ENCODE results near the gene PIK3C2G.

PIK3C2G gene

DNA sequence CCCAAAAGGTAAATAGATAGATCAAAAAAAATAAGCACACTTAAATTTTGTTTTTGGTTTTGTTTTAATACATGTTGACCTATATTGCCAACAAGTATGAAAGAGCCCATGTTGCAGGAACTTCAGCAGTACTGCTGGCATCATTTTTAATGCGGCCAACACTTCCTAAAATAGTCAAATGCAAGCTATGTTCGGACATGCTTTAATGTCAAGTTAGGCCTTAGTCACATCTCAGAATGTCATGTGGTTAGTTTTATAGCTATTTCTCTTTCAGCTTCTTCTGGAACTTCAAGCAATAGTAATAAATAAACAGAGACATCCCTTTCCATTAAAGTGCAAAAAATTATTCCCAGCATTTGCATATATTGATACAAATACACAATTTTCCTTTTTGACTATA is 153.4 kb downstream of the PIK3C2G start:
- Histone ChIP-seq H3K9me3 (ENCODE audit: severe bottlenecking) (no peaks in the 10 kb centered on the region), H3K27me3 (ENCODE audit: insufficient read depth, poor library complexity, severe bottlenecking) (no peaks in the 10 kb centered on the region), H3K27ac (ENCODE audit: poor library complexity, severe bottlenecking) (no peak overlapping the region), H3K4me3 (ENCODE audit: severe bottlenecking) (no peak overlapping the region), H3K36me3 (ENCODE audit: low read depth) (no peaks in the 10 kb centered on the region), H3K4me1 (ENCODE audit: insufficient read depth, poor library complexity, severe bottlenecking) (no peaks in the 10 kb centered on the region)
- TF ChIP-seq, protein P1, sequence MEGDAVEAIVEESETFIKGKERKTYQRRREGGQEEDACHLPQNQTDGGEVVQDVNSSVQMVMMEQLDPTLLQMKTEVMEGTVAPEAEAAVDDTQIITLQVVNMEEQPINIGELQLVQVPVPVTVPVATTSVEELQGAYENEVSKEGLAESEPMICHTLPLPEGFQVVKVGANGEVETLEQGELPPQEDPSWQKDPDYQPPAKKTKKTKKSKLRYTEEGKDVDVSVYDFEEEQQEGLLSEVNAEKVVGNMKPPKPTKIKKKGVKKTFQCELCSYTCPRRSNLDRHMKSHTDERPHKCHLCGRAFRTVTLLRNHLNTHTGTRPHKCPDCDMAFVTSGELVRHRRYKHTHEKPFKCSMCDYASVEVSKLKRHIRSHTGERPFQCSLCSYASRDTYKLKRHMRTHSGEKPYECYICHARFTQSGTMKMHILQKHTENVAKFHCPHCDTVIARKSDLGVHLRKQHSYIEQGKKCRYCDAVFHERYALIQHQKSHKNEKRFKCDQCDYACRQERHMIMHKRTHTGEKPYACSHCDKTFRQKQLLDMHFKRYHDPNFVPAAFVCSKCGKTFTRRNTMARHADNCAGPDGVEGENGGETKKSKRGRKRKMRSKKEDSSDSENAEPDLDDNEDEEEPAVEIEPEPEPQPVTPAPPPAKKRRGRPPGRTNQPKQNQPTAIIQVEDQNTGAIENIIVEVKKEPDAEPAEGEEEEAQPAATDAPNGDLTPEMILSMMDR (IDR thresholded peaks at IDR 0.05; ENCODE audit: poor library complexity, severe bottlenecking), result no peak
- ATAC-seq (ENCODE audit: low read depth), result no peak
- no peak for DNase-seq (ENCODE audit: low spot score)

DNA sequence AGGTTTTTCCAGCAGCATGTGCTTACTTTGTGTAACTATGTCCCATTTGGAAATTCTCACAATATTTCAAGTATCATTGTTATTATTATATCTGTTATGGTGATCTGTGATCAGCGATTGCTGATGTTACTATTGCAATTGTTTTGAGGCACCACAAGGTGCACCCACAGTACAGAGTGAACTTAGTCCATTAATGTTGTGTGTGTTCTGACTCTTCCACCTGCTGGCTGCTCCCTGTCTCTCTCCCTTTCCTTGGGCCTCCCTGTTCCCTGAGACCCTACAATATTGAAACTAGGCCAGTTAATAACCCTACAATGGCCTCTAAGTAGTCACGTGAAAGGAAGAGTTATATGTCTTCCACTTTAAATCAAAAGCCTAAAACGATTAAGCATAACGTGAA is 153.9 kb downstream of the PIK3C2G start:
- Histone ChIP-seq H3K4me1 (ENCODE audit: insufficient read depth, poor library complexity, severe bottlenecking) (no peaks in the 10 kb centered on the region), H3K27me3 (ENCODE audit: insufficient read depth, poor library complexity, severe bottlenecking) (no peaks in the 10 kb centered on the region), H3K36me3 (ENCODE audit: low read depth) (no peaks in the 10 kb centered on the region), H3K4me3 (ENCODE audit: severe bottlenecking) (no peak overlapping the region), H3K9me3 (ENCODE audit: severe bottlenecking) (no peaks in the 10 kb centered on the region), H3K27ac (ENCODE audit: poor library complexity, severe bottlenecking) (no peak overlapping the region)
- DNase-seq (ENCODE audit: low spot score) (no peak), ATAC-seq (ENCODE audit: low read depth) (no peak)
- TF ChIP-seq, protein P1 (IDR thresholded peaks at IDR 0.05; ENCODE audit: poor library complexity, severe bottlenecking), result no peak

DNA sequence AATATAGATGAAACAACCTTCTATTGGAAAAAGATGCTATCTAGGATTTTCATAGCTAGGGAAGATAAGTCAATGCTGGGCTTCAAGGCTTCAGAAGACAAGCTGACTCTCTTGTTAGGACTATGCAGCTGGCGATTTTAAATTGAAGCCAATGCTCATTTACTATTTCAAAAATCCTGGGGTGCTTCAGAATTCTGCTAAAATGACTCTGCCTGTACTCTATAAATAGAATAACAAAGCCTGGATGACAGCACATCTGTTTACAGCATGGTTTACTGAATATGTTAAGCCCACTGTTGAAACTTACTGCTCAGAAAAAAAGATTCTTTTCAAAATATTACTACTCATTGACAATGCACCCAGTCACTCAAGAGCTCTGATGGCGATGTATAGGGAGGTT is 155.1 kb downstream of the PIK3C2G start:
- no peak overlapping the region for H3K27ac ChIP-seq (ENCODE audit: poor library complexity, severe bottlenecking)
- no peaks in the 10 kb centered on the region for H3K36me3 ChIP-seq (ENCODE audit: low read depth)
- H3K4me3 ChIP-seq (ENCODE audit: severe bottlenecking), result no peak overlapping the region
- H3K4me1 ChIP-seq (ENCODE audit: insufficient read depth, poor library complexity, severe bottlenecking), result no peaks in the 10 kb centered on the region
- ATAC-seq (ENCODE audit: low read depth), result no peak
- no peak for DNase-seq (ENCODE audit: low spot score)
- TF ChIP-seq, protein P1 (IDR thresholded peaks at IDR 0.05; ENCODE audit: poor library complexity, severe bottlenecking), result no peak
- H3K27me3 ChIP-seq (ENCODE audit: insufficient read depth, poor library complexity, severe bottlenecking), result no peaks in the 10 kb centered on the region
- no peaks in the 10 kb centered on the region for H3K9me3 ChIP-seq (ENCODE audit: severe bottlenecking)

DNA sequence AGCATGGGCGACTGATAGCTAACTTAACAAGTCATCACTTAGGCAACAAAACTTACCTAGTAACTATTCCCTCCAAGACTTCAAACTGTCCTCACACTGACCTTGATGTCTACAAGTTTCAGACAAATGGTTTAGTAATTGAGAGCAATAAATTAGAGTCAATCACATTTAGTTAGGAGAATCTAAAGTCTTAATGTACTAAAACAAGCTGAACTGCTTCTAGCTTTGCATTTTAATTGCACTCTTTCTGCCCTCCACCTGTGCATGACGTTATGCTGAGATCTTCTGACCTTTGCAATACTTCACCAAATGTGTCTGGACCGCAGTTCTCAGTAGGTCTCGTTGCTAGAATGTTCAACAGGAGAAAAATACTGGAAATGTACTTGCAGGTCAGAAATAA is 158.0 kb downstream of the PIK3C2G start:
- Histone ChIP-seq H3K36me3 (ENCODE audit: low read depth) (no peaks in the 10 kb centered on the region), H3K9me3 (ENCODE audit: severe bottlenecking) (no peaks in the 10 kb centered on the region), H3K4me1 (ENCODE audit: insufficient read depth, poor library complexity, severe bottlenecking) (no peaks in the 10 kb centered on the region), H3K27ac (ENCODE audit: poor library complexity, severe bottlenecking) (no peak overlapping the region), H3K27me3 (ENCODE audit: insufficient read depth, poor library complexity, severe bottlenecking) (no peaks in the 10 kb centered on the region), H3K4me3 (ENCODE audit: severe bottlenecking) (no peak overlapping the region)
- no peak for DNase-seq (ENCODE audit: low spot score)
- no peak for ATAC-seq (ENCODE audit: low read depth)
- TF ChIP-seq, protein P1 (IDR thresholded peaks at IDR 0.05; ENCODE audit: poor library complexity, severe bottlenecking), result no peak

DNA sequence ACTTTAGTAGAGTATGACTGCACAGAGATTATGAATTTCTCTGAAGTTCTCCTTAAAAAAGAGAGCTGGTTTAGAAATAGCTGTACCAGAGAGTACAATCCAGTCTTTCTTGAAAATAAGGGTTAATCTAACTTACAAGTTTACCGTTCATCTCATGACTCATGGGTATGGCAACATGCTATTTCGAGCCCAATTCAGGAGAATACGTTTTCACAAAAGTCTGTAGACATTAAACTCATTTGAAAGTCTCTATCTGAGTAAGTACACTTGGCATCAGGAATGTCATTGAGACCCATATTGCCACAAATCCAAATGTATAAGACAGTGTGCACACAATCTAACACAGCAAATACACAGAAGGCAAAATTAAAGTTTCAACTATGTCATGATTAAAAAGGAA is 160.5 kb downstream of the PIK3C2G start:
- H3K4me1 ChIP-seq (ENCODE audit: insufficient read depth, poor library complexity, severe bottlenecking), result no peaks in the 10 kb centered on the region
- no peaks in the 10 kb centered on the region for H3K36me3 ChIP-seq (ENCODE audit: low read depth)
- no peak overlapping the region for H3K27ac ChIP-seq (ENCODE audit: poor library complexity, severe bottlenecking)
- H3K4me3 ChIP-seq (ENCODE audit: severe bottlenecking), result no peak overlapping the region
- DNase-seq (ENCODE audit: low spot score) (no peak), ATAC-seq (ENCODE audit: low read depth) (no peak)
- H3K9me3 ChIP-seq (ENCODE audit: severe bottlenecking), result no peaks in the 10 kb centered on the region
- TF ChIP-seq, protein P1 (IDR thresholded peaks at IDR 0.05; ENCODE audit: poor library complexity, severe bottlenecking), result no peak
- H3K27me3 ChIP-seq (ENCODE audit: insufficient read depth, poor library complexity, severe bottlenecking), result no peaks in the 10 kb centered on the region
